ENCODE measurements around the gene MAP7D3. TPM values are rescaled to one million over a fixed set of nuclear protein-coding genes. Genes with fewer than 3 reads are reported as not detected.
A peak's percentile ranks its signal among the peaks of the same experiment; 100 is the strongest.

The MAP7D3 gene
- total RNA-seq, 1 donor from 2014 or later = 84.7 TPM

- H3K9me3 Mint-ChIP-seq (ENCODE audit: unreplicated experiment) = no peaks in the 10 kb centered on the region
- no peak for DNase-seq (ENCODE audit: extremely low spot score, unreplicated experiment)
- peaks cover 32% of the 10 kb centered on the region for H3K36me3 Mint-ChIP-seq (ENCODE audit: unreplicated experiment)
- H3K27me3 Mint-ChIP-seq (ENCODE audit: unreplicated experiment) = no peaks in the 10 kb centered on the region
- H3K4me3 Mint-ChIP-seq (ENCODE audit: unreplicated experiment) = no peak overlapping the region
- H3K27ac Mint-ChIP-seq (ENCODE audit: unreplicated experiment) = peak overlapping the region; percentile 94
- peaks cover 82% of the 10 kb centered on the region for H3K4me1 Mint-ChIP-seq (ENCODE audit: unreplicated experiment)
- no peak for TF ChIP-seq CTCF (IDR thresholded peaks at IDR 0.05)
Observed at GRCh38 chrX:136210806-136211205, 40.4 kb downstream of the MAP7D3 start.

GRCh38 chrX:136210243-136210642 lies 41.0 kb downstream of the MAP7D3 start:
- no peak for TF ChIP-seq CTCF (IDR thresholded peaks at IDR 0.05)
- Mint-ChIP-seq H3K27me3 (ENCODE audit: unreplicated experiment) (no peaks in the 10 kb centered on the region), H3K36me3 (ENCODE audit: unreplicated experiment) (peaks cover 32% of the 10 kb centered on the region), H3K4me1 (ENCODE audit: unreplicated experiment) (peaks cover 82% of the 10 kb centered on the region), H3K9me3 (ENCODE audit: unreplicated experiment) (no peaks in the 10 kb centered on the region), H3K4me3 (ENCODE audit: unreplicated experiment) (no peak overlapping the region), H3K27ac (ENCODE audit: unreplicated experiment) (peak overlapping the region; percentile 94)
- no peak for DNase-seq (ENCODE audit: extremely low spot score, unreplicated experiment)

- TF ChIP-seq CTCF (IDR thresholded peaks at IDR 0.05) = no peak
Observed at GRCh38 chrX:136209751-136210150, 41.4 kb downstream of the MAP7D3 start.

GRCh38 chrX:136209016-136209738 lies 42.0 kb downstream of the MAP7D3 start:
- H3K27ac Mint-ChIP-seq (ENCODE audit: unreplicated experiment) = peak overlapping the region; percentile 94
- H3K36me3 Mint-ChIP-seq (ENCODE audit: unreplicated experiment) = peaks cover 32% of the 10 kb centered on the region
- no peaks in the 10 kb centered on the region for H3K27me3 Mint-ChIP-seq (ENCODE audit: unreplicated experiment)
- H3K9me3 Mint-ChIP-seq (ENCODE audit: unreplicated experiment) = no peaks in the 10 kb centered on the region
- H3K4me3 Mint-ChIP-seq (ENCODE audit: unreplicated experiment) = peak overlapping the region; percentile 26
- peak; percentile 59 for TF ChIP-seq CTCF (IDR thresholded peaks at IDR 0.05)
- no peak for DNase-seq (ENCODE audit: extremely low spot score, unreplicated experiment)
- peaks cover 83% of the 10 kb centered on the region for H3K4me1 Mint-ChIP-seq (ENCODE audit: unreplicated experiment)

More at GRCh38 chrX:136209751-136210150, 41.4 kb downstream of the MAP7D3 start:
- H3K9me3 Mint-ChIP-seq (ENCODE audit: unreplicated experiment) = no peaks in the 10 kb centered on the region
- H3K4me1 Mint-ChIP-seq (ENCODE audit: unreplicated experiment) = peaks cover 82% of the 10 kb centered on the region
- H3K27ac Mint-ChIP-seq (ENCODE audit: unreplicated experiment) = peak overlapping the region; percentile 94
- H3K27me3 Mint-ChIP-seq (ENCODE audit: unreplicated experiment) = no peaks in the 10 kb centered on the region
- no peak for DNase-seq (ENCODE audit: extremely low spot score, unreplicated experiment)
- peak overlapping the region; percentile 26 for H3K4me3 Mint-ChIP-seq (ENCODE audit: unreplicated experiment)
- peaks cover 32% of the 10 kb centered on the region for H3K36me3 Mint-ChIP-seq (ENCODE audit: unreplicated experiment)

GRCh38 chrX:136207546-136207945 lies 43.7 kb downstream of the MAP7D3 start:
- DNase-seq (ENCODE audit: extremely low spot score, unreplicated experiment) = no peak
- no peaks in the 10 kb centered on the region for H3K27me3 Mint-ChIP-seq (ENCODE audit: unreplicated experiment)
- H3K4me1 Mint-ChIP-seq (ENCODE audit: unreplicated experiment) = peaks cover 82% of the 10 kb centered on the region
- no peaks in the 10 kb centered on the region for H3K9me3 Mint-ChIP-seq (ENCODE audit: unreplicated experiment)
- no peak overlapping the region for H3K4me3 Mint-ChIP-seq (ENCODE audit: unreplicated experiment)
- TF ChIP-seq CTCF (IDR thresholded peaks at IDR 0.05) = no peak
- H3K36me3 Mint-ChIP-seq (ENCODE audit: unreplicated experiment) = peaks cover 28% of the 10 kb centered on the region
- H3K27ac Mint-ChIP-seq (ENCODE audit: unreplicated experiment) = peak overlapping the region; percentile 93

Data from osteocyte (in vitro differentiated cells).